ENCODE data around the gene TSHR. TPM values are rescaled to one million over a fixed set of nuclear protein-coding genes. Genes with fewer than 3 reads are reported as not detected.

TSHR gene
- total and polyA plus RNA-seq, 2 experiments from 2014 or later: 0.59 to 0.78 TPM

DNA sequence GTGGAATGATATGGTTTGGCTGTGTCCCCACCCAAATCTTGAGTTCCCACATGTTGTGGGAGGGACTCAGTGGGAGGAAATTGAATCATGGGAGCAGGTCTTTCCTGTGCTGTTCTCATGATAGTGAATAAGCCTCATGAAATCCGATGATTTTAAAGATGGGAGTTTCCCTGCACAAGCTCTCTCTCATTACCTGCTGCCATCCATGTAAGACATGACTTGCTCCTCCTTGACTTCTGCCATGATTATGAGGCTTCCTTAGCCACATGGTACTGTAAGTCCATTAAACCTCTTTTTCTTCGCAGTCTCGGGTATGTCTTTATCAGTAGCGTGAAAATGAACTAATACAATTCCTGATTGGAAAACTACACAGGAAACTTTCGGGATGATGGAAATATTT lies 100.5 kb downstream of the TSHR start:
- Histone ChIP-seq H3F3A (replicated peaks; ENCODE audit: low read depth) (no peaks in the 10 kb centered on the region), H4K20me1 (replicated peaks; ENCODE audit: insufficient read depth) (no peaks in the 10 kb centered on the region), H3K4me3 (no peak overlapping the region), H3K9me2 (ENCODE audit: insufficient read depth) (0 out of 2 replicates have a peak, but pooled peaks cover 4% of the 10 kb centered on the region), H3K27ac (ENCODE audit: low read depth) (no peak overlapping the region), H3K4me2 (no peak overlapping the region), H3K27me3 (ENCODE audit: insufficient read depth) (no peaks in the 10 kb centered on the region), H3K36me3 (ENCODE audit: insufficient read depth) (no peaks in the 10 kb centered on the region; the same call in 1 of the 2 replicates), H3K79me2 (replicated peaks; ENCODE audit: insufficient read depth) (no peaks in the 10 kb centered on the region), H2AFZ (no peak overlapping the region), H3K4me1 (ENCODE audit: insufficient read depth) (no peaks in the 10 kb centered on the region)
- no peak for ATAC-seq
- H3K27ac Mint-ChIP-seq: no peak overlapping the region
- H3K4me3 Mint-ChIP-seq: no peak overlapping the region
- TF ChIP-seq ETS1 (IDR thresholded peaks at IDR 0.05) (no peak), NANOG (IDR thresholded peaks at IDR 0.05; ENCODE audit: borderline replicate concordance) (no peak), EZH2phosphoT487 (IDR thresholded peaks at IDR 0.05; ENCODE audit: unreplicated experiment) (no peak), EZH2 (IDR thresholded peaks at IDR 0.05; ENCODE audit: low read depth, unreplicated experiment) (no peak), JUNB (IDR thresholded peaks at IDR 0.05; ENCODE audit: unreplicated experiment) (no peak), ZNF462 (CRISPR knock-in tag; IDR thresholded peaks at IDR 0.05) (no peak), ZNF114 (CRISPR knock-in tag; IDR thresholded peaks at IDR 0.05) (no peak), REST (IDR thresholded peaks at IDR 0.05; ENCODE audit: unreplicated experiment) (no peak), STAT1 (IDR thresholded peaks at IDR 0.05; ENCODE audit: unreplicated experiment) (no peak), POLR2AphosphoS5 (IDR thresholded peaks at IDR 0.05; ENCODE audit: low read depth) (no peak), CREB1 (CRISPR knock-in tag; IDR thresholded peaks at IDR 0.05; ENCODE audit: low read depth) (no peak), ZNF331 (CRISPR knock-in tag; IDR thresholded peaks at IDR 0.05; ENCODE audit: low read depth) (no peak)
- TF ChIP-seq, protein P1, sequence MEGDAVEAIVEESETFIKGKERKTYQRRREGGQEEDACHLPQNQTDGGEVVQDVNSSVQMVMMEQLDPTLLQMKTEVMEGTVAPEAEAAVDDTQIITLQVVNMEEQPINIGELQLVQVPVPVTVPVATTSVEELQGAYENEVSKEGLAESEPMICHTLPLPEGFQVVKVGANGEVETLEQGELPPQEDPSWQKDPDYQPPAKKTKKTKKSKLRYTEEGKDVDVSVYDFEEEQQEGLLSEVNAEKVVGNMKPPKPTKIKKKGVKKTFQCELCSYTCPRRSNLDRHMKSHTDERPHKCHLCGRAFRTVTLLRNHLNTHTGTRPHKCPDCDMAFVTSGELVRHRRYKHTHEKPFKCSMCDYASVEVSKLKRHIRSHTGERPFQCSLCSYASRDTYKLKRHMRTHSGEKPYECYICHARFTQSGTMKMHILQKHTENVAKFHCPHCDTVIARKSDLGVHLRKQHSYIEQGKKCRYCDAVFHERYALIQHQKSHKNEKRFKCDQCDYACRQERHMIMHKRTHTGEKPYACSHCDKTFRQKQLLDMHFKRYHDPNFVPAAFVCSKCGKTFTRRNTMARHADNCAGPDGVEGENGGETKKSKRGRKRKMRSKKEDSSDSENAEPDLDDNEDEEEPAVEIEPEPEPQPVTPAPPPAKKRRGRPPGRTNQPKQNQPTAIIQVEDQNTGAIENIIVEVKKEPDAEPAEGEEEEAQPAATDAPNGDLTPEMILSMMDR (conservative IDR thresholded peaks at IDR 0.05; ENCODE audit: low read depth in 2 of 2): no peak
- H3K9me3 Mint-ChIP-seq: peaks cover 40% of the 10 kb centered on the region
- no peaks in the 10 kb centered on the region for H3K4me1 Mint-ChIP-seq
- no peak for DNase-seq (ENCODE audit: low spot score)
- peaks cover 12% of the 10 kb centered on the region; the same call in 2 of the 3 replicates for H3K36me3 Mint-ChIP-seq (ENCODE audit: low read depth)
- no peaks in the 10 kb centered on the region for H3K27me3 Mint-ChIP-seq (ENCODE audit: insufficient read depth, low read depth, poor library complexity)
